Measurements from ENCODE around the gene UROC1. TPM values are rescaled to one million over a fixed set of nuclear protein-coding genes. Genes with fewer than 3 reads are reported as not detected.

UROC1 gene
- total RNA-seq, 1 experiment from 2014 or later, result not detected

DNA sequence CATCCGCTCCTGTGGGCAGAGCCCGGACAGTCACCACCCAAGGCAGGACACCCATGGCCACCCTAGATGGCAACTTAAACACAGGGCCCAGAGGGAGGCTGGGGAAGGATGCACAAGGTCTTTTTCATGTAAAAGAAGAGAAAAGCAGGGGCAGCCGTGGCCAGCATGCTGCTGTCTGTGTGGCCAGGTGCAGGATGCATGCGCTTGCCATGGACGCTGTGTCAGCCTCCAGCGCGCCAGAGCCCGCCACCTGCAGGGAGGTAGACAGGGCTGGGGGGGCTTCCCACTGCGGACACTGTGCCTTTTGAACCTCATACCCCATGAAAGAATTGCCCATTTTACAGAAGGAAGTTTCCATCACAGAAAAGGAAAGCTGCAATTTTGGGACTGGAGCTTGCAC, 18.2 kb downstream of the UROC1 start:
- Histone ChIP-seq H4K20me1 (ENCODE audit: insufficient read depth) (no peaks in the 10 kb centered on the region), H3K4me1 (ENCODE audit: control insufficient read depth in 1 of 2, insufficient read depth in 2 of 2, low read length in 2 of 2) (no peaks in the 10 kb centered on the region), H3K9me2 (ENCODE audit: insufficient read depth) (no peaks in the 10 kb centered on the region), H3K4me3 (replicated peaks in 1 of 2; ENCODE audit: low read depth in 1 of 2, low read length in 2 of 2) (no peak overlapping the region), H3K4me2 (ENCODE audit: low read length) (no peak overlapping the region), H2AFZ (ENCODE audit: low read depth, low read length, poor library complexity, severe bottlenecking) (no peak overlapping the region), H3K27ac (ENCODE audit: low read depth, low read length) (no peak overlapping the region), H3K9ac (ENCODE audit: low read length) (no peak overlapping the region), H3K36me3 (ENCODE audit: control insufficient read depth in 1 of 2, insufficient read depth in 2 of 2, low read length in 2 of 2) (no peaks in the 10 kb centered on the region), H3K79me2 (ENCODE audit: insufficient read depth, low read length) (no peaks in the 10 kb centered on the region), H3K27me3 (ENCODE audit: insufficient read depth, low read length) (peaks cover 2% of the 10 kb centered on the region; the same call in 1 of the 2 replicates), H3K9me3 (ENCODE audit: control insufficient read depth in 1 of 2, insufficient read depth in 1 of 2, low read depth in 1 of 2, low read length in 2 of 2) (no peaks in the 10 kb centered on the region)
- ATAC-seq (no peak), DNase-seq (ENCODE audit: low read depth, low spot score) (no peak)
- intact Hi-C loops (cut with micrococcal nuclease), result no loop called here
- TF ChIP-seq POLR2AphosphoS5 (IDR thresholded peaks at IDR 0.05; ENCODE audit: low read depth, low read length), result no peak
- TF ChIP-seq, protein P1, sequence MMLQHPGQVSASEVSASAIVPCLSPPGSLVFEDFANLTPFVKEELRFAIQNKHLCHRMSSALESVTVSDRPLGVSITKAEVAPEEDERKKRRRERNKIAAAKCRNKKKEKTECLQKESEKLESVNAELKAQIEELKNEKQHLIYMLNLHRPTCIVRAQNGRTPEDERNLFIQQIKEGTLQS (IDR thresholded peaks at IDR 0.05), result no peak
- TF ChIP-seq FOSL1 (IDR thresholded peaks at IDR 0.05; ENCODE audit: low read depth), result no peak
- TF ChIP-seq ELF1 (IDR thresholded peaks at IDR 0.05; ENCODE audit: borderline replicate concordance, low read depth), result no peak
- POLR2A ChIA-PET, result no interaction called here
- no TSS peak for BruUV-seq (replicated peaks)
- RAD21 ChIA-PET (ENCODE audit: low non-redundant PET in 1 of 2, low total read pairs in 2 of 2, uncharacterized antibody in 2 of 2, unreplicated experiment in 2 of 2), result no interaction called here
- CTCF ChIA-PET, result no interaction called here

DNA sequence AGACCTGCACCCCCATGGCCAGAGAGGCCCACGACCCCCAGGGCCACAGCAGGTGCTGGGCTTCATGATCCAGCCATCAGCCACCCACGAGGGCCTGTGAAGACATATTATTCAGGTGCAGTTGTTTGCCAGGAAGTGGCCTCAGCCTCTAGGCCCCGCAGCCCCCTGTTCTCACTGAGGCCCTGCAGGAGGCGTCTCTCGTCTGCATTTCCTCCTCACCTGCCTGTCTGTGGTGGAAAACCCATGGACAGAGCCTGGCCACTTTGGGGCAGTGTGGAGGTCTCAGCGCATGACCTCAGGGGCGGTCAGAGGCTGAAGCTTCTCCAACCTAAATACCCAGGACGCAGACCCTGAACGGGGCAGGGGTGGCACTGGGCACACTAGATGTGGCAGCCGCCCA, 18.6 kb downstream of the UROC1 start:
- BruUV-seq (replicated peaks), result no TSS peak
- Histone ChIP-seq H3K27me3 (ENCODE audit: insufficient read depth, low read length) (no peaks in the 10 kb centered on the region), H3K27ac (ENCODE audit: low read depth, low read length) (no peak overlapping the region), H2AFZ (ENCODE audit: low read depth, low read length, poor library complexity, severe bottlenecking) (no peak overlapping the region), H3K36me3 (ENCODE audit: control insufficient read depth in 1 of 2, insufficient read depth in 2 of 2, low read length in 2 of 2) (no peaks in the 10 kb centered on the region), H3K79me2 (ENCODE audit: insufficient read depth, low read length) (no peaks in the 10 kb centered on the region), H3K4me3 (replicated peaks in 1 of 2; ENCODE audit: low read depth in 1 of 2, low read length in 2 of 2) (no peak overlapping the region), H3K4me2 (ENCODE audit: low read length) (no peak overlapping the region), H3K9ac (ENCODE audit: low read length) (no peak overlapping the region), H3K4me1 (ENCODE audit: control insufficient read depth in 1 of 2, insufficient read depth in 2 of 2, low read length in 2 of 2) (no peaks in the 10 kb centered on the region), H3K9me3 (ENCODE audit: control insufficient read depth in 1 of 2, insufficient read depth in 1 of 2, low read depth in 1 of 2, low read length in 2 of 2) (no peaks in the 10 kb centered on the region), H3K9me2 (ENCODE audit: insufficient read depth) (no peaks in the 10 kb centered on the region), H4K20me1 (ENCODE audit: insufficient read depth) (no peaks in the 10 kb centered on the region)
- ATAC-seq (no peak), DNase-seq (ENCODE audit: low read depth, low spot score) (no peak)
- TF ChIP-seq, protein P2, sequence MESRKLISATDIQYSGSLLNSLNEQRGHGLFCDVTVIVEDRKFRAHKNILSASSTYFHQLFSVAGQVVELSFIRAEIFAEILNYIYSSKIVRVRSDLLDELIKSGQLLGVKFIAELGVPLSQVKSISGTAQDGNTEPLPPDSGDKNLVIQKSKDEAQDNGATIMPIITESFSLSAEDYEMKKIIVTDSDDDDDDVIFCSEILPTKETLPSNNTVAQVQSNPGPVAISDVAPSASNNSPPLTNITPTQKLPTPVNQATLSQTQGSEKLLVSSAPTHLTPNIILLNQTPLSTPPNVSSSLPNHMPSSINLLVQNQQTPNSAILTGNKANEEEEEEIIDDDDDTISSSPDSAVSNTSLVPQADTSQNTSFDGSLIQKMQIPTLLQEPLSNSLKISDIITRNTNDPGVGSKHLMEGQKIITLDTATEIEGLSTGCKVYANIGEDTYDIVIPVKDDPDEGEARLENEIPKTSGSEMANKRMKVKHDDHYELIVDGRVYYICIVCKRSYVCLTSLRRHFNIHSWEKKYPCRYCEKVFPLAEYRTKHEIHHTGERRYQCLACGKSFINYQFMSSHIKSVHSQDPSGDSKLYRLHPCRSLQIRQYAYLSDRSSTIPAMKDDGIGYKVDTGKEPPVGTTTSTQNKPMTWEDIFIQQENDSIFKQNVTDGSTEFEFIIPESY (IDR thresholded peaks at IDR 0.05; ENCODE audit: extremely low read depth, insufficient replicate concordance, low read length), result no peak
- ChIA-PET CTCF (no interaction called here), RAD21 (ENCODE audit: low non-redundant PET in 1 of 2, low total read pairs in 2 of 2, uncharacterized antibody in 2 of 2, unreplicated experiment in 2 of 2) (no interaction called here), POLR2A (no interaction called here)
- intact Hi-C loops (cut with micrococcal nuclease), result no loop called here

Data from HCT116 (cell line).